Suprapubic skin (tissue), 3 donors: Measurements from ENCODE around the gene WWC2.
"Not testable (repeated sequence)": the region's sequence is repeated elsewhere in the genome, so short reads cannot be mapped to it uniquely, and the experiment has no call there.

Experiments used
- EP300 ChIP-seq: sonication (generic); formaldehyde crosslinking; IDR thresholded peaks from one replicate; pipeline ENCODE4 v1.6.1; 2017; ENCODE audit warnings: antibody characterized with exemption
- TF ChIP-seq, protein P1 (sequence below), 2 donors: fragments of 200-600 bp in 1 of 2; fragments of 450-650 bp in 1 of 2; sonication (generic) in 1 of 2; IDR thresholded peaks; one replicate each; pipeline ENCODE4 v1.5.1; 2016 to 2019; ENCODE audit warnings: antibody characterized with exemption in 2 of 2, mild to moderate bottlenecking in 1 of 2, moderate library complexity in 1 of 2

DNA sequence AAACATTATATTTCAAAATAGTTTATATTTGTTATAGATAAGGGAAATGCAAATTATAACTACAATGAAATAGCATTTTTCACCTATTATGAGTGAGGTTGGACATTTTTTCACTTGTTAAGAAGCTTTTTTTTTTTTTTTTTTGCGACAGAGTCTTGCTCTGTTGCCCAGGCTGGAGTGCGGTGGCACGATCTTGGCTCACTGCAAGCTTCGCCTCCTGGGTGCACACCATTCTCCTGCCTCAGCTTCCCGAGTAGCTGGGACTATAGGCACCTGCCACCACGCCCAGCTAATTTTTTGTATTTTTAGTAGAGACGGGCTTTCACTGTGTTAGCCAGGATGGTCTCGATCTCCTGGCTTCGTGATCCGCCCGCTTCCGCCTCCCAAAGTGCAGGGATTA, 22.6 kb downstream of the WWC2 start:
- TF ChIP-seq, protein P1, sequence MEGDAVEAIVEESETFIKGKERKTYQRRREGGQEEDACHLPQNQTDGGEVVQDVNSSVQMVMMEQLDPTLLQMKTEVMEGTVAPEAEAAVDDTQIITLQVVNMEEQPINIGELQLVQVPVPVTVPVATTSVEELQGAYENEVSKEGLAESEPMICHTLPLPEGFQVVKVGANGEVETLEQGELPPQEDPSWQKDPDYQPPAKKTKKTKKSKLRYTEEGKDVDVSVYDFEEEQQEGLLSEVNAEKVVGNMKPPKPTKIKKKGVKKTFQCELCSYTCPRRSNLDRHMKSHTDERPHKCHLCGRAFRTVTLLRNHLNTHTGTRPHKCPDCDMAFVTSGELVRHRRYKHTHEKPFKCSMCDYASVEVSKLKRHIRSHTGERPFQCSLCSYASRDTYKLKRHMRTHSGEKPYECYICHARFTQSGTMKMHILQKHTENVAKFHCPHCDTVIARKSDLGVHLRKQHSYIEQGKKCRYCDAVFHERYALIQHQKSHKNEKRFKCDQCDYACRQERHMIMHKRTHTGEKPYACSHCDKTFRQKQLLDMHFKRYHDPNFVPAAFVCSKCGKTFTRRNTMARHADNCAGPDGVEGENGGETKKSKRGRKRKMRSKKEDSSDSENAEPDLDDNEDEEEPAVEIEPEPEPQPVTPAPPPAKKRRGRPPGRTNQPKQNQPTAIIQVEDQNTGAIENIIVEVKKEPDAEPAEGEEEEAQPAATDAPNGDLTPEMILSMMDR (IDR thresholded peaks at IDR 0.05): not testable (repeated sequence)
- TF ChIP-seq EP300: not testable (repeated sequence)
